H9 (cell line): ENCODE results near the gene FCHO1. TPM values are rescaled to one million over a fixed set of nuclear protein-coding genes. Genes with fewer than 3 reads are reported as not detected.

Experiments
- DNase-seq: peaks from one replicate; pipeline ENCODE4 v3.0.0-alpha.2; 2017
- H2AFZ ChIP-seq: one replicate; pipeline ENCODE4 v1.6.1; 2013; ENCODE audit warnings: mild to moderate bottlenecking, low read length, control low read depth, moderate library complexity
- H2AK5ac ChIP-seq: 2 replicates; pipeline ENCODE4 v1.6.1; 2013; ENCODE audit warnings: low read length, control low read depth, mixed read lengths; ENCODE audit not compliant: insufficient read length
- H2BK120ac ChIP-seq: one replicate; pipeline ENCODE4 v1.6.1; 2013; ENCODE audit warnings: low read depth, mild to moderate bottlenecking, low read length, control low read depth, inconsistent platforms; ENCODE audit not compliant: poor library complexity, severe bottlenecking
- H2BK12ac ChIP-seq: 2 replicates; pipeline ENCODE4 v1.6.1; 2013; ENCODE audit warnings: low read length, control low read depth, mixed read lengths, low read depth; ENCODE audit not compliant: insufficient read length
- H2BK15ac ChIP-seq: 2 replicates; pipeline ENCODE4 v1.6.1; 2013; ENCODE audit warnings: low read depth, low read length, control low read depth
- H2BK20ac ChIP-seq: one replicate; pipeline ENCODE4 v1.6.1; 2013; ENCODE audit warnings: low read depth, mild to moderate bottlenecking, low read length, control low read depth, inconsistent platforms; ENCODE audit not compliant: poor library complexity, severe bottlenecking
- H2BK5ac ChIP-seq: 2 replicates; pipeline ENCODE4 v1.6.1; 2013; ENCODE audit warnings: low read length, control low read depth, mixed read lengths; ENCODE audit not compliant: insufficient read length
- H3K14ac ChIP-seq: 2 replicates; pipeline ENCODE4 v1.6.1; 2013; ENCODE audit warnings: low read length, control low read depth; ENCODE audit not compliant: insufficient read depth
- H3K18ac ChIP-seq: 2 replicates; pipeline ENCODE4 v1.6.1; 2013; ENCODE audit warnings: low read depth, mild to moderate bottlenecking, mixed read lengths, low read length, control low read depth; ENCODE audit not compliant: insufficient read length
- H3K23ac ChIP-seq: 2 replicates; pipeline ENCODE4 v1.6.1; 2013; ENCODE audit warnings: low read length, control low read depth, mixed read lengths, low read depth; ENCODE audit not compliant: insufficient read length
- H3K23me2 ChIP-seq: 2 replicates; pipeline ENCODE4 v1.6.1; 2013; ENCODE audit warnings: low read depth, mild to moderate bottlenecking, mixed read lengths, low read length, control low read depth; ENCODE audit not compliant: insufficient read length, poor library complexity, severe bottlenecking
- H3K27ac ChIP-seq: 2 replicates; pipeline ENCODE4 v1.5.1; 2013; ENCODE audit warnings: low read length, control low read depth, mixed read lengths, low read depth; ENCODE audit not compliant: insufficient read length
- H3K27me3 ChIP-seq: 2 replicates; pipeline ENCODE4 v1.6.1; 2013; ENCODE audit warnings: low read length, control low read depth, inconsistent platforms; ENCODE audit not compliant: insufficient read depth
- H3K4ac ChIP-seq: 2 replicates; pipeline ENCODE4 v1.6.1; 2013; ENCODE audit warnings: low read depth, mild to moderate bottlenecking, control low read depth, inconsistent platforms, low read length, moderate library complexity
- H3K4me1 ChIP-seq: 2 replicates; pipeline ENCODE4 v1.6.1; 2013; ENCODE audit warnings: low read length, control low read depth, inconsistent platforms; ENCODE audit not compliant: insufficient read depth
- H3K4me2 ChIP-seq: 2 replicates; pipeline ENCODE4 v1.6.1; 2013; ENCODE audit warnings: low read length, control low read depth, mixed read lengths; ENCODE audit not compliant: insufficient read length, insufficient read depth
- H3K56ac ChIP-seq: 2 replicates; pipeline ENCODE4 v1.6.1; 2013; ENCODE audit warnings: low read depth, mild to moderate bottlenecking, mixed read lengths, low read length, control low read depth; ENCODE audit not compliant: insufficient read length
- H3K79me1 ChIP-seq: 2 replicates; pipeline ENCODE4 v1.6.1; 2013; ENCODE audit warnings: low read depth, mild to moderate bottlenecking, moderate library complexity, low read length, control low read depth, inconsistent platforms; ENCODE audit not compliant: insufficient read depth, poor library complexity, severe bottlenecking
- H3K79me2 ChIP-seq: 2 replicates; pipeline ENCODE4 v1.6.1; 2013; ENCODE audit warnings: low read length, control low read depth, inconsistent platforms; ENCODE audit not compliant: insufficient read depth
- H3K9ac ChIP-seq: 2 replicates; pipeline ENCODE4 v1.6.1; 2013; ENCODE audit warnings: low read length, control low read depth, mixed read lengths; ENCODE audit not compliant: insufficient read length; ENCODE audit errors: extremely low read depth
- H3K9me3 ChIP-seq: one replicate; pipeline ENCODE4 v1.6.1; 2013; ENCODE audit warnings: low read depth, low read length, inconsistent platforms; ENCODE audit not compliant: control insufficient read depth
- H3T11ph ChIP-seq: one replicate; pipeline ENCODE4 v1.6.1; 2013; ENCODE audit warnings: mild to moderate bottlenecking, low read length, control low read depth, inconsistent platforms
- H4K20me1 ChIP-seq: one replicate; pipeline ENCODE4 v1.6.1; 2013; ENCODE audit not compliant: control insufficient read depth, insufficient read length, insufficient read depth
- H4K5ac ChIP-seq: 2 replicates; pipeline ENCODE4 v1.6.1; 2013; ENCODE audit warnings: low read depth, mild to moderate bottlenecking, mixed read lengths, low read length, control low read depth; ENCODE audit not compliant: insufficient read length
- H4K8ac ChIP-seq: replicated peaks from 2 replicates; pipeline ENCODE4 v1.6.1; 2013; ENCODE audit warnings: low read length, control low read depth, mixed read lengths, low read depth; ENCODE audit not compliant: insufficient read length
- H4K91ac ChIP-seq: 2 replicates; pipeline ENCODE4 v1.6.1; 2013; ENCODE audit warnings: low read depth, mild to moderate bottlenecking, moderate library complexity, mixed read lengths, low read length, control low read depth; ENCODE audit not compliant: insufficient read length
- H3K27ac Mint-ChIP-seq, 3 experiments: 2 replicates in 2 of 3; 3 replicates in 1 of 3; pipeline ENCODE4 v1.8.0; 2020 to 2021; ENCODE audit warnings: mixed read lengths in 3 of 3, mild to moderate bottlenecking in 1 of 3, moderate library complexity in 1 of 3
- H3K27me3 Mint-ChIP-seq: 2 replicates; pipeline ENCODE4 v1.8.0; 2021; ENCODE audit warnings: low read depth, mild to moderate bottlenecking, moderate library complexity, mixed read lengths
- H3K36me3 Mint-ChIP-seq, 3 experiments: 2 replicates in 2 of 3; 3 replicates in 1 of 3; pipeline ENCODE4 v1.8.0; 2020 to 2021; ENCODE audit warnings: low read depth in 3 of 3, mixed read lengths in 3 of 3; ENCODE audit not compliant: insufficient read depth in 1 of 3
- H3K4me1 Mint-ChIP-seq, 2 experiments: 2 replicates each; pipeline ENCODE4 v1.8.0; 2020; ENCODE audit warnings: mixed read lengths in 2 of 2
- H3K4me3 Mint-ChIP-seq, 2 experiments: 2 replicates in 1 of 2; 3 replicates in 1 of 2; pipeline ENCODE4 v1.8.0; 2020 to 2021; ENCODE audit warnings: mild to moderate bottlenecking in 2 of 2, mixed read lengths in 2 of 2, moderate library complexity in 1 of 2
- H3K9me3 Mint-ChIP-seq, 2 experiments: 2 replicates in 1 of 2; 3 replicates in 1 of 2; pipeline ENCODE4 v1.8.0; 2020; ENCODE audit warnings: mild to moderate bottlenecking in 2 of 2, mixed read lengths in 2 of 2, moderate library complexity in 1 of 2
- CTCF ChIP-seq: fragments of 200-600 bp; sonication (generic); conservative IDR thresholded peaks from 3 replicates; pipeline ENCODE4 v1.8.0; 2021; ENCODE audit warnings: antibody characterized with exemption, mild to moderate bottlenecking
- WGBS: extraction: QIAGEN DNeasy Blood & Tissue Kit; methylation state at CpG from one replicate; pipeline ENCODE4 v1.1.7; 2013; ENCODE audit warnings: missing lambda C conversion rate, low lambda C conversion rate, mixed read lengths; ENCODE audit not compliant: insufficient read length; ENCODE audit errors: extremely low coverage; 5-methylcytosine and 5-hydroxymethylcytosine counted together
- total RNA-seq: library from RNA; stranded (reverse); gene quantifications from 2 replicates; pipeline ENCODE4 v1.2.1, GENCODE V29; 2021

FCHO1 gene
- total RNA-seq, 1 experiment from 2014 or later = 13.1 TPM

- TF ChIP-seq CTCF = no peak
- no peak overlapping the region for H2BK20ac ChIP-seq
- Mint-ChIP-seq H3K27me3 (peaks cover 2% of the 10 kb centered on the region; the same call in 1 of the 2 replicates), H3K27ac (peak overlapping the region in 1 of 3 experiments; percentile 57; a peak in 1 of 7 replicates), H3K4me1 (no peaks in the 10 kb centered on the region), H3K9me3 (no peaks in the 10 kb centered on the region; a peak in 1 of 5 replicates), H3K36me3 (no peaks in the 10 kb centered on the region), H3K4me3 (no peak overlapping the region)
- no peak overlapping the region for H2BK12ac ChIP-seq
- no peaks in the 10 kb centered on the region for H3K4me1 ChIP-seq
- no peak overlapping the region for H3K4ac ChIP-seq
- no peak overlapping the region for H4K8ac ChIP-seq
- no peaks in the 10 kb centered on the region for H3K79me2 ChIP-seq
- no peak overlapping the region for H4K91ac ChIP-seq
- no peak overlapping the region for H4K5ac ChIP-seq
- no CpG with 5 or more reads among the region's 14 CpGs for WGBS
- H2BK120ac ChIP-seq = no peak overlapping the region
- no peak overlapping the region for H3K56ac ChIP-seq
- no peak overlapping the region; the same call in 1 of the 2 replicates for H3K14ac ChIP-seq
- no peak overlapping the region for H3K23ac ChIP-seq
- no peak overlapping the region for H3K27ac ChIP-seq
- DNase-seq = no peak
- H3K9ac ChIP-seq = no peak overlapping the region
- no peak overlapping the region for H2AK5ac ChIP-seq
- no peak overlapping the region for H3K4me2 ChIP-seq
- no peaks in the 10 kb centered on the region for H3K79me1 ChIP-seq
- H3T11ph ChIP-seq = no peak overlapping the region
- H2AFZ ChIP-seq = no peak overlapping the region
- H4K20me1 ChIP-seq = no peaks in the 10 kb centered on the region
- no peak overlapping the region for H2BK15ac ChIP-seq
- no peaks in the 10 kb centered on the region for H3K27me3 ChIP-seq
- H3K23me2 ChIP-seq = no peaks in the 10 kb centered on the region
- no peak overlapping the region for H2BK5ac ChIP-seq
- H3K18ac ChIP-seq = no peak overlapping the region
- no peaks in the 10 kb centered on the region for H3K9me3 ChIP-seq
These were observed 52.1 kb downstream of the FCHO1 start for GRCh38 chr19:17803264-17803896.
